Stimulated activated naive CD4-positive, alpha-beta T cell (primary cell): Measurements from ENCODE around the gene UNC13C.

Experiments used
- DNase-seq, 6 experiments: peaks; one replicate each; lab custom pipeline; 2025; lab: John Stamatoyannopoulos, UW

Gene UNC13C

DNA sequence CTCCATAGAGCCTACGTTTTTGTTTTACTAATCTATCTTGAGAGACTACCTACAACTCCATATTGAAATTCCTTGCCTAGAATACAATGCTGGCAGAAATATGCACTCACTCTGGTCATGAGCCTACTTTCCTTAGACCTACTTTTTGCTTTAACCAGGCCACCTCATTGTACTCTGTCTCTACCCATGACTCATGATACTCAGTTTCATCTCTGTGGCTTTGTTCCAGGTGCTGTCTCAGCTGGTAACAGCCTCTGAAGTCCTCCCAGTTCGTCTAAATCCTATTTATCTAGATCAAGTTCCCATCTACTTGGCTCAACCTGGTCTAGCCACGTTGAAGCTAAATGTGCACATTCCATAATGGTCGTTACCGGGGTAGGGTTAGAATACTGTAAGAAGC is 682.1 kb downstream of the UNC13C start:
- no peak for DNase-seq

GRCh38 chr15:54675241-54675640 is 697.0 kb downstream of the UNC13C start:
- DNase-seq: no peak

- DNase-seq: no peak
These were observed 703.3 kb downstream of the UNC13C start for GRCh38 chr15:54681584-54681983.
